ENCODE data around the gene G6PC1.

DNA sequence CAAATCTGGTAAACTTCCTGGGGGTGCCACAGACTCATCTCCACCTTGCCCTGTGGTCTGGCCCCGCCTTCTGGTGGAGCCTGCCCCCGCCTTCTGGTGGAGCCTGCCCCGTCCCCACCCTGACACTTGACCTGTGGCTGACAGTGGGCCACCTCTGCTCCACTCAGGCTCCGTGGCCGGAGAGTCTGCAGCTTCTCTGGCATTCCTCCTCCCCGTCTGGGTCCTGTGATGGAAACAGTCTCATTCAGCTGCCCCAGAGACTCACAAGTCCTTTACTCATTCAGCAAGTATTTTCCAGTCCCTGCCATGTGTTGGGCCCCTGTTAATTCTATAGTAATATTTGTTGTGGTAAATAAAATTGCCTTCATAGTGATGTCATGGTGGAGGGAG, 21.0 kb upstream of the G6PC1 start:
- no peak for TF ChIP-seq POLR2AphosphoS5 (IDR thresholded peaks at IDR 0.05)
- TF ChIP-seq, protein P1, sequence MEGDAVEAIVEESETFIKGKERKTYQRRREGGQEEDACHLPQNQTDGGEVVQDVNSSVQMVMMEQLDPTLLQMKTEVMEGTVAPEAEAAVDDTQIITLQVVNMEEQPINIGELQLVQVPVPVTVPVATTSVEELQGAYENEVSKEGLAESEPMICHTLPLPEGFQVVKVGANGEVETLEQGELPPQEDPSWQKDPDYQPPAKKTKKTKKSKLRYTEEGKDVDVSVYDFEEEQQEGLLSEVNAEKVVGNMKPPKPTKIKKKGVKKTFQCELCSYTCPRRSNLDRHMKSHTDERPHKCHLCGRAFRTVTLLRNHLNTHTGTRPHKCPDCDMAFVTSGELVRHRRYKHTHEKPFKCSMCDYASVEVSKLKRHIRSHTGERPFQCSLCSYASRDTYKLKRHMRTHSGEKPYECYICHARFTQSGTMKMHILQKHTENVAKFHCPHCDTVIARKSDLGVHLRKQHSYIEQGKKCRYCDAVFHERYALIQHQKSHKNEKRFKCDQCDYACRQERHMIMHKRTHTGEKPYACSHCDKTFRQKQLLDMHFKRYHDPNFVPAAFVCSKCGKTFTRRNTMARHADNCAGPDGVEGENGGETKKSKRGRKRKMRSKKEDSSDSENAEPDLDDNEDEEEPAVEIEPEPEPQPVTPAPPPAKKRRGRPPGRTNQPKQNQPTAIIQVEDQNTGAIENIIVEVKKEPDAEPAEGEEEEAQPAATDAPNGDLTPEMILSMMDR (IDR thresholded peaks at IDR 0.05): no peak
- TF ChIP-seq POLR2A (IDR thresholded peaks at IDR 0.05): no peak
- TF ChIP-seq EP300 (IDR thresholded peaks at IDR 0.05): no peak

Measured in gastroesophageal sphincter (tissue), 3 donors.